ENCODE results near the gene PPT2. TPM values are rescaled to one million over a fixed set of nuclear protein-coding genes. Genes with fewer than 3 reads are reported as not detected.

The PPT2 gene
- total and polyA plus RNA-seq, 2 of the 8 experiments (the other 6 are each of a cell fraction or from before 2014, with no cell fraction given): 24.1 to 39.5 TPM

DNA sequence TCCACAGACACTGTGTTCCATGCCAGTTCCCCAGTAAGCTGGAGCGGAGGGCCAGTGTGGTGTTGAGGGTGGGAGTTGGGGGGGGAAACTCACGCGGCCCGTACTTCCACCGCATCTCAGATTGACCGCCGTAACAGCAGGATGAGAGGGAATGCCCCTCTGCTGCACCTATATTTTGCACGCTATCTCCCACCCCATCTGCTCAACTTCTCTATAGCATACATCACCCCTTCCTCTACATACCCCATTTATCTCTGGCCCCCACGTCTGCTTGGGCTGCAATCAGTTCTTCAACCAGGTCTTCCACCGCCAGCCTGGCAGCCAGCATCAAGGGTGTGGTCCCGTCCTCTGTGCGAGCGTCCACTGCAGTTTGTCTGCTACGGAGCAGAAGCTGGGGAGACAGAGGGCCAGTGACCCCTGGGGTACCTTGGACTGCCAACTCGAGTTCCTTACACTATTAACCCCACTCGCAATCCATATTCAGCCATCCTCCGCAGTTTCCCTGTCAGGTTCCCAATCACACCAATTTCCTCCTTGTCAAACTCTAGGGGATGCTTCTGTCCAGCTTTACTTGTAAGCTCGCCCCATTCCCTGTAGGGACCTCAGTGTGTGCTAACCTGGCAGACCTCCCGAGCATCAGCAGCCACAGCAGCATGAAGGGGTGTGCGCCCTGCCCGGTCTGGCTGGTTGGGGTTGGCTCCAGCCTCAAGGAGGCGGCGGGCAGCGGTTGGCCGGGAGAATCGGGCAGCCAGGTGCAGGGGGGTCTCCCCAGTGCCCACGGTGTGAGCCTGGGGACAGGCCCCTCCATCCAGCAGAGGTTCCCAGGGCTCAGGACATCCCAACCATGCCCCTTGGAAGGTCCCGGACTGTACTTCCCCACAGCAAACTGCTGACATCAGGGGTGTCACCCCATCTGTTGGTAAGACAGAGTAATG is 43.0 kb downstream of the PPT2 start:
- ChIA-PET POLR2A (ENCODE audit: partially characterized antibody) (interaction anchor here (0.5 to 13.3 kb wide), 7 partner anchors 9 to 91 kb away, joined by 3 to 194 read pairs (median 4); partner anchors contain the start of genes AGPAT1, PRRT1 and RNF5), CTCF (ENCODE audit: partially characterized antibody) (interaction anchor here (0.8 to 2.6 kb wide), 6 partner anchors 8 to 78 kb away, joined by 3 to 9 read pairs (median 4); partner anchors contain the start of gene NOTCH4)
- H2BK12ac ChIP-seq (ENCODE audit: low read depth, low read length): peak overlapping the region; percentile 94
- peak overlapping the region; percentile 98; the same call in 1 of the 2 replicates for H2BK5ac ChIP-seq (ENCODE audit: low read depth, low read length)
- peak overlapping the region; percentile 71 for H4K91ac ChIP-seq (replicated peaks; ENCODE audit: insufficient read length, low read length)
- DNase-seq (ENCODE audit: low read depth in 1 of 2, low spot score in 2 of 2) (peak in 1 of 2 experiments; percentile 58), FAIRE-seq (no peak)
- peaks cover 7% of the 10 kb centered on the region; the same call in 1 of the 2 replicates for H3K23me2 ChIP-seq (ENCODE audit: low read depth, low read length)
- peak overlapping the region in 3 of 4 experiments; percentile 67 to 98 (median 94); a peak in 6 of 7 replicates for H3K9ac ChIP-seq (replicated peaks in 1 of 4; ENCODE audit: extremely low read depth in 1 of 4, low read depth in 3 of 4, low read length in 3 of 4)
- peak overlapping the region; percentile 89; the same call in 1 of the 2 replicates for H2BK15ac ChIP-seq (ENCODE audit: low read length)
- H4K20me1 ChIP-seq (replicated peaks in 1 of 2; ENCODE audit: control insufficient read depth in 1 of 2, insufficient read depth in 2 of 2, low read length in 2 of 2): no peaks in the 10 kb centered on the region
- peak overlapping the region; percentile 82 for H3K18ac ChIP-seq (ENCODE audit: extremely low read depth, low read length)
- peak overlapping the region; percentile 66 to 97 (median 82) for H3K4me3 ChIP-seq (ENCODE audit: extremely low read depth in 1 of 4, insufficient read depth in 2 of 4, low read depth in 3 of 4, low read length in 4 of 4)
- WGBS, 2 experiments (ENCODE audit: extremely low coverage in 1 of 2, insufficient coverage in 1 of 2, insufficient read length in 1 of 2, insufficient replicate concordance in 2 of 2, low coverage in 1 of 2, low lambda C conversion rate in 2 of 2, missing lambda C conversion rate in 1 of 2): 50% methylated on average over 27 of the region's 28 CpGs; no CpG with 5 or more reads in 1 of the 2 experiments
- no peak overlapping the region; the same call in 1 of the 2 replicates for H2AFZ ChIP-seq (ENCODE audit: low read length)
- H3K27ac ChIP-seq (ENCODE audit: low read depth, low read length): peak overlapping the region; percentile 96
- 0 out of 2 replicates have a peak overlapping the region, but pooled peaks have one; percentile 1 for H2AK5ac ChIP-seq (ENCODE audit: low read depth, low read length)
- H4K8ac ChIP-seq (ENCODE audit: extremely low read depth, insufficient read depth, low read length): peak overlapping the region; percentile 95
- H3K23ac ChIP-seq (ENCODE audit: insufficient read length): no peak overlapping the region
- no peak overlapping the region for H3K56ac ChIP-seq (replicated peaks; ENCODE audit: insufficient read length, low read depth, low read length)
- H3K36me3 ChIP-seq (ENCODE audit: control insufficient read depth in 2 of 4, insufficient read depth in 4 of 4, low read length in 3 of 4): no peaks in the 10 kb centered on the region
- no peaks in the 10 kb centered on the region; the same call in 1 of the 2 replicates for H3K79me1 ChIP-seq (ENCODE audit: low read depth, low read length)
- peak overlapping the region; percentile 89 to 97 for H3K4me2 ChIP-seq (ENCODE audit: insufficient read depth in 1 of 2, low read depth in 2 of 2, low read length in 2 of 2)
- H2BK120ac ChIP-seq (replicated peaks; ENCODE audit: low read depth, low read length): peak overlapping the region; percentile 69
- H3K9me3 ChIP-seq (ENCODE audit: insufficient read depth in 2 of 2, low read depth in 1 of 2, low read length in 1 of 2): no peaks in the 10 kb centered on the region
- H3K4me1 ChIP-seq (replicated peaks in 1 of 4; ENCODE audit: control insufficient read depth in 3 of 4, insufficient read depth in 4 of 4, low read length in 3 of 4): peaks cover 8 to 29% (median 16%) of the 10 kb centered on the region in 4 experiments
- no peak overlapping the region for H3K4ac ChIP-seq (replicated peaks; ENCODE audit: insufficient read length, low read depth, low read length)
- no peaks in the 10 kb centered on the region for H3K27me3 ChIP-seq (replicated peaks in 1 of 4; ENCODE audit: control insufficient read depth in 3 of 4, extremely low read depth in 1 of 4, insufficient read depth in 3 of 4, low read length in 3 of 4)
- H3K79me2 ChIP-seq (ENCODE audit: control insufficient read depth in 1 of 2, insufficient read depth in 2 of 2, low read length in 2 of 2): no peaks in the 10 kb centered on the region
- no peak overlapping the region for H3K14ac ChIP-seq (ENCODE audit: insufficient read length)
- H4K5ac ChIP-seq (ENCODE audit: insufficient read length, low read depth, low read length): peak overlapping the region; percentile 90
- peak overlapping the region; percentile 40; the same call in 1 of the 2 replicates for H2BK20ac ChIP-seq (ENCODE audit: low read length)
- 0 out of 2 replicates have a peak, but pooled peaks have one; percentile 7 for TF ChIP-seq GTF2F1 (IDR thresholded peaks at IDR 0.05; ENCODE audit: borderline replicate concordance, low read depth, low read length)
- 0 out of 2 replicates have a peak, but pooled peaks have one; percentile 31 for TF ChIP-seq TAF1 (IDR thresholded peaks at IDR 0.05; ENCODE audit: low read depth, low read length)
- 0 out of 4 replicates have a peak, but pooled peaks of 1 of the 2 experiments have one; percentile 27 for TF ChIP-seq HDAC2 (IDR thresholded peaks at IDR 0.05; ENCODE audit: borderline replicate concordance in 1 of 2, low read depth in 2 of 2, low read length in 2 of 2)
- TF ChIP-seq POLR2AphosphoS5 (IDR thresholded peaks at IDR 0.05; ENCODE audit: low read depth, low read length): peak; percentile 41; the same call in 1 of the 2 replicates
- TF ChIP-seq, protein P1, sequence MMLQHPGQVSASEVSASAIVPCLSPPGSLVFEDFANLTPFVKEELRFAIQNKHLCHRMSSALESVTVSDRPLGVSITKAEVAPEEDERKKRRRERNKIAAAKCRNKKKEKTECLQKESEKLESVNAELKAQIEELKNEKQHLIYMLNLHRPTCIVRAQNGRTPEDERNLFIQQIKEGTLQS (IDR thresholded peaks at IDR 0.05; ENCODE audit: insufficient read depth, low read depth, low read length): no peak
- TF ChIP-seq KDM5A (IDR thresholded peaks at IDR 0.05; ENCODE audit: low read length): no peak

Measured in H1 (cell line).